PC-9 (cell line): Measurements from ENCODE around the gene SYTL1. TPM values are rescaled to one million over a fixed set of nuclear protein-coding genes. Genes with fewer than 3 reads are reported as not detected.

ENCODE experiments used
- BruUV-seq: library from RNA; stranded (reverse); fragments of 400-500 nt; replicated peaks from 2 replicates; lab custom pipeline; 2021; lab: Mats Ljungman, UMichigan
- CTCF ChIA-PET: fragments of 300-600 bp; sonication (Branson Sonifier 250); formaldehyde crosslinking; loops from one replicate; lab custom pipeline; 2022; ENCODE audit warnings: antibody characterized with exemption; lab: Charles Lee
- POLR2A ChIA-PET: fragments of 300-600 bp; sonication (Branson Sonifier 250); formaldehyde crosslinking; loops from one replicate; lab custom pipeline; 2022; ENCODE audit warnings: antibody characterized with exemption; ENCODE audit not compliant: unreplicated experiment; lab: Charles Lee
- DNase-seq, 2 experiments: peaks; one replicate each; pipeline versions ENCODE4 v3.0.0 to v3.0.0-alpha.2; 2015 to 2022; ENCODE audit warnings: mixed read lengths in 1 of 2
- H2AFZ ChIP-seq: fragments of 200-600 bp; sonication (generic); 2 replicates; pipeline ENCODE4 v1.8.1; 2017; ENCODE audit warnings: antibody characterized with exemption
- H3F3A ChIP-seq: fragments of 200-600 bp; sonication (generic); 2 replicates; pipeline ENCODE4 v1.8.1; 2017; ENCODE audit warnings: antibody characterized with exemption, mild to moderate bottlenecking, low read depth; ENCODE audit not compliant: insufficient read depth
- H3K27ac ChIP-seq: fragments of 200-600 bp; sonication (generic); 2 replicates; pipeline ENCODE4 v1.6.1; 2016; ENCODE audit warnings: mixed run types
- H3K27me3 ChIP-seq: fragments of 200-600 bp; sonication (generic); 2 replicates; pipeline ENCODE4 v1.6.1; 2016; ENCODE audit warnings: low read depth, mixed run types; ENCODE audit not compliant: insufficient read depth
- H3K36me3 ChIP-seq: fragments of 200-600 bp; sonication (generic); 2 replicates; pipeline ENCODE4 v1.6.1; 2016; ENCODE audit warnings: low read depth, mixed run types
- H3K4me1 ChIP-seq: fragments of 200-600 bp; sonication (generic); replicated peaks from 2 replicates; pipeline ENCODE4 v1.6.1; 2016; ENCODE audit warnings: mixed run types; ENCODE audit not compliant: insufficient read depth
- H3K4me2 ChIP-seq: fragments of 200-600 bp; sonication (generic); 2 replicates; pipeline ENCODE4 v1.6.1; 2017; ENCODE audit warnings: mixed run types
- H3K4me3 ChIP-seq: fragments of 200-600 bp; sonication (generic); 2 replicates; pipeline ENCODE4 v1.6.1; 2016; ENCODE audit warnings: mixed run types
- H3K79me2 ChIP-seq: fragments of 200-600 bp; sonication (generic); 2 replicates; pipeline ENCODE4 v1.6.1; 2017; ENCODE audit warnings: low read depth, mixed run types
- H3K9me2 ChIP-seq: fragments of 200-600 bp; sonication (generic); 2 replicates; pipeline ENCODE4 v1.8.1; 2017; ENCODE audit warnings: mild to moderate bottlenecking; ENCODE audit not compliant: insufficient read depth
- H3K9me3 ChIP-seq: fragments of 200-600 bp; sonication (generic); 2 replicates; pipeline ENCODE4 v1.8.1; 2016; ENCODE audit warnings: low read depth; ENCODE audit not compliant: insufficient read depth
- H4K20me1 ChIP-seq: fragments of 200-600 bp; sonication (generic); 2 replicates; pipeline ENCODE4 v1.8.1; 2017; ENCODE audit not compliant: insufficient read depth
- EZH2 ChIP-seq: fragments of 200-600 bp; sonication (generic); IDR thresholded peaks from 2 replicates; pipeline ENCODE4 v1.8.0; 2017; ENCODE audit warnings: antibody characterized with exemption, low read depth
- intact Hi-C: fragments of 100-400 bp; cut with micrococcal nuclease; formaldehyde crosslinking; loops from one replicate; pipeline ENCODE4 v1.10.0; 2022; ENCODE audit not compliant: unreplicated experiment
- total RNA-seq: library from RNA; stranded (reverse); gene quantifications from 2 replicates; pipeline ENCODE4 v1.2.3, GENCODE V29; 2021
- TF ChIP-seq, protein P1 (sequence below): fragments of 200-600 bp; sonication (generic); conservative IDR thresholded peaks from 2 replicates; pipeline ENCODE4 v1.6.1; 2017; ENCODE audit warnings: mixed run types, antibody characterized with exemption, mild to moderate bottlenecking, moderate library complexity

The SYTL1 gene
- total RNA-seq, 1 experiment from 2014 or later = 43.7 TPM

DNA sequence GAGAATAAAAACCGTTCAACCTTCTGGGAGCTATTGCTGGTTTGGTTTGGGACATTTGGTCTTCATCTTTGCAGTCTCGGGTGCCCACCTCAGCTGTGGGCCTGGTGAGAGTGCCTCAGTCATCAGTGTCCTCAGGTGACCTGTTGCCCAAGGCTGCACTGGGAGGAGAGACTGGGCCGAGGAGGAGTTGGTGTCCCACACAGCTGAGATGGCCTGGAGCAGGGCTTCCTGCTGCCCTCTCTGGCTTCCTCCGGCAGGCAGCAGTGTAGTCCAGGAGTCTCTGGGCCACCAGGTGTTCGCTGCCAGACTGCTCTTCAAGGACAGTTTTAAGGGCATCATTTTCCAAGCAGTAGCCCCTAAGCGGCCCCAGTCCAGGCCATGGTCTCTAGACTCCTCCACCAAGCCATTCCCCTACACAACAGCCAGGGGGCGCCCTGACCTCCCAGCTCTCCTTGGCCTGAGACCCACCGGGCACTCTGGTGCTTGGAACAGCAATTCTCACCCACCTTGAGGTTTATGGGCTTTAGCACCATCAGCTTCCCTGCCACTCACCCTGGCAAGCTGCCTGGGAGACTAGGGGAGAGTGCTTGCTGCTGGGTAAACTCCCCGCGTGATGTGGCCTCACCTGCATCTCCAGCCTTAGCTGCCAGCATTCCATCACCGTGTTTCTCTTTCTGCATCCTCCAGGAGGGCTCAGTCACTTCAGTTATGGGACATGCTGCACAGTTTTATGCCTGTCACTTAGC, 9.1 kb upstream of the SYTL1 start:
- POLR2A ChIA-PET = interaction anchor here (0.5 kb wide), 1 partner anchor 449 kb away, joined by 7 read pairs; no protein-coding TSS in a partner anchor
- Histone ChIP-seq H3K9me2 (no peaks in the 10 kb centered on the region), H3K4me1 (no peaks in the 10 kb centered on the region), H4K20me1 (no peaks in the 10 kb centered on the region), H2AFZ (no peak overlapping the region), H3K4me2 (no peak overlapping the region), H3K27me3 (no peaks in the 10 kb centered on the region), H3K36me3 (no peaks in the 10 kb centered on the region; the same call in 1 of the 2 replicates), H3K9me3 (no peaks in the 10 kb centered on the region), H3K79me2 (no peaks in the 10 kb centered on the region), H3K27ac (no peak overlapping the region), H3K4me3 (no peak overlapping the region), H3F3A (no peaks in the 10 kb centered on the region)
- TF ChIP-seq EZH2 = no peak
- TF ChIP-seq, protein P1, sequence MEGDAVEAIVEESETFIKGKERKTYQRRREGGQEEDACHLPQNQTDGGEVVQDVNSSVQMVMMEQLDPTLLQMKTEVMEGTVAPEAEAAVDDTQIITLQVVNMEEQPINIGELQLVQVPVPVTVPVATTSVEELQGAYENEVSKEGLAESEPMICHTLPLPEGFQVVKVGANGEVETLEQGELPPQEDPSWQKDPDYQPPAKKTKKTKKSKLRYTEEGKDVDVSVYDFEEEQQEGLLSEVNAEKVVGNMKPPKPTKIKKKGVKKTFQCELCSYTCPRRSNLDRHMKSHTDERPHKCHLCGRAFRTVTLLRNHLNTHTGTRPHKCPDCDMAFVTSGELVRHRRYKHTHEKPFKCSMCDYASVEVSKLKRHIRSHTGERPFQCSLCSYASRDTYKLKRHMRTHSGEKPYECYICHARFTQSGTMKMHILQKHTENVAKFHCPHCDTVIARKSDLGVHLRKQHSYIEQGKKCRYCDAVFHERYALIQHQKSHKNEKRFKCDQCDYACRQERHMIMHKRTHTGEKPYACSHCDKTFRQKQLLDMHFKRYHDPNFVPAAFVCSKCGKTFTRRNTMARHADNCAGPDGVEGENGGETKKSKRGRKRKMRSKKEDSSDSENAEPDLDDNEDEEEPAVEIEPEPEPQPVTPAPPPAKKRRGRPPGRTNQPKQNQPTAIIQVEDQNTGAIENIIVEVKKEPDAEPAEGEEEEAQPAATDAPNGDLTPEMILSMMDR = peak; percentile 77
- peak in 1 of 2 experiments; percentile 41 for DNase-seq
- intact Hi-C loops = no loop called here
- CTCF ChIA-PET = interaction anchor here (0.5 to 0.7 kb wide), 4 partner anchors 20 to 435 kb away, joined by 3 to 4 read pairs (median 3); no protein-coding TSS in a partner anchor
- BruUV-seq = no TSS peak

GRCh38 chr1:27333717-27334279, 8.0 kb upstream of the SYTL1 start:
- H3K9me2 ChIP-seq = no peaks in the 10 kb centered on the region
- no TSS peak for BruUV-seq
- intact Hi-C loops = no loop called here
- CTCF ChIA-PET = interaction anchor here (0.5 kb wide), 1 partner anchor 105 kb away, joined by 3 read pairs; no protein-coding TSS in a partner anchor
- POLR2A ChIA-PET = no interaction called here
- H3K4me3 ChIP-seq = no peak overlapping the region
- H3K27me3 ChIP-seq = no peaks in the 10 kb centered on the region
- no peaks in the 10 kb centered on the region for H3K4me1 ChIP-seq
- H4K20me1 ChIP-seq = no peaks in the 10 kb centered on the region
- H3F3A ChIP-seq = no peaks in the 10 kb centered on the region
- H3K4me2 ChIP-seq = no peak overlapping the region
- H2AFZ ChIP-seq = no peak overlapping the region
- H3K27ac ChIP-seq = no peak overlapping the region
- no peaks in the 10 kb centered on the region for H3K9me3 ChIP-seq
- H3K36me3 ChIP-seq = no peaks in the 10 kb centered on the region; the same call in 1 of the 2 replicates
- H3K79me2 ChIP-seq = no peaks in the 10 kb centered on the region
- TF ChIP-seq, protein P1 = no peak
- DNase-seq = no peak

DNA sequence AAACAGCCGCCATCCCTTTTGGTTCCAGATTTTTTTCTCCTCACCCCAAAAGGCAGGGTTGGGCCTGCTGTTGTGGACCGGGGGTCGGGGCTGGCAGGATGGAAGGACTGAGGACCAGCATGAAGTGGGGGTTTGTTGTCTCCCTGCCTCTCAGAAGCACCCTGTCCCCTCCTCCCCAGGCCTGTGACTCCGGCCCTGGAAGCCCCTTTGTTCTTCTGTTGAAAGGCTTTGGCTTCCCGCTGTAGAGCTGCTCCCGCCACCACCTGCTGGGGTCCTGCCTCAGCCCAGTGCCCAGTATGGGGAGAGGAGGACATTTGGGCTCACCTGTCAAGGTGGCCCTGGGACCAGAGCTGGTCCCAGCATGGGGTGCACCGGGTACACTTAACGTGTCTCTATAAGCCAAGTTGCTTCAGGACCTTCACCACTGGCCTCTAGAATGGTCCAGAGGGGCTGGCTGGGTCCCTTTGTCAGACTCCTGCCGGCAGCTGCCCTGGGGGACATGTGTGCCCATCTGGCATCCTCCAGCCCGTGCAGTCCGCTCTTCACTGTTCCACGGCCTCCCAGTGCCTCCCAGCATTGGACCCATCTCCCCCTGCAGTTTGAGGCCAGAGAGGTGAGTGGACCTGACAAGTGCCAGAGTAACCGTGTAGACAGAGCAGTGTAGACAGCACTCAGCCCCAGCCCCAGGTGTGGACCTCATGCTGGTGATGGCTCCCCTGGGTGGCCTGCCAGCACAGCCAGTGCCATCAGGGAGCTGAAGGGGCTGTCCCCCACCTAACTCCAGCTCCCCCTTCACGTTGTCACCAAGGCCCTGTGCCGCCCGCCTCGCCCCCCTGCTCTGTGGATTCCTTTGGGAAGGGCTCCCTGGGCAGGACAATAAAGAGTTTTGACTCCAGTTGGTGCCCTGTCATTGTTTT, 6.1 kb upstream of the SYTL1 start:
- Histone ChIP-seq H3K9me2 (no peaks in the 10 kb centered on the region), H2AFZ (no peak overlapping the region), H3K9me3 (no peaks in the 10 kb centered on the region), H3K4me2 (no peak overlapping the region), H3K4me3 (no peak overlapping the region), H3K27ac (no peak overlapping the region), H3K27me3 (no peaks in the 10 kb centered on the region), H3F3A (peaks cover 6% of the 10 kb centered on the region; the same call in 1 of the 2 replicates), H4K20me1 (no peaks in the 10 kb centered on the region), H3K4me1 (peaks cover 7% of the 10 kb centered on the region), H3K36me3 (no peaks in the 10 kb centered on the region; the same call in 1 of the 2 replicates), H3K79me2 (no peaks in the 10 kb centered on the region)
- CTCF ChIA-PET = interaction anchor here (0.5 to 0.6 kb wide), 2 partner anchors 27 to 53 kb away, joined by 3 to 4 read pairs; no protein-coding TSS in a partner anchor
- POLR2A ChIA-PET = no interaction called here
- TF ChIP-seq, protein P1 = no peak
- TF ChIP-seq EZH2 = no peak
- intact Hi-C loops = no loop called here
- DNase-seq = no peak
- TSS peak; percentile 18 for BruUV-seq
